B cell (primary cell): ENCODE results near the gene NETO2. TPM values are rescaled to one million over a fixed set of nuclear protein-coding genes. Genes with fewer than 3 reads are reported as not detected.

ENCODE experiments used
- ATAC-seq: fragments of 200-7000 bp; cut with Tn5 transposase; one replicate; pipeline ENCODE4 v1.10.0; 2021; ENCODE audit warnings: low read depth, mild to moderate bottlenecking, moderate number of reproducible peaks, moderate library complexity
- CTCF ChIA-PET: fragments of 350-600 bp; sonication (Branson Sonifier 250); formaldehyde crosslinking; loops from one replicate; lab custom pipeline; 2021; ENCODE audit warnings: antibody characterized with exemption, inconsistent platforms; lab: Charles Lee
- POLR2A ChIA-PET: fragments of 350-600 bp; sonication (Branson Sonifier 250); formaldehyde crosslinking; loops from one replicate; lab custom pipeline; 2021; ENCODE audit warnings: antibody characterized with exemption; lab: Charles Lee
- DNase-seq: peaks from one replicate; pipeline ENCODE4 v3.0.0; 2013
- H2AFZ ChIP-seq: 2 replicates; pipeline ENCODE4 v1.6.1; 2012; ENCODE audit warnings: mild to moderate bottlenecking, low read depth, low read length; ENCODE audit not compliant: insufficient read depth, poor library complexity, severe bottlenecking
- H3K27ac ChIP-seq, 2 donors: 1 replicate in 1 of 2; 2 replicates in 1 of 2; pipeline ENCODE4 v1.5.1; 2012 to 2013; ENCODE audit warnings: low read length in 2 of 2, mild to moderate bottlenecking in 2 of 2, moderate library complexity in 1 of 2
- H3K27me3 ChIP-seq, 4 experiments: fragments of 200-600 bp in 1 of 4; sonication (generic) in 1 of 4; replicated peaks in 1 of 4; 1 replicate in 2 of 4; 2 replicates in 2 of 4; pipeline versions ENCODE4 v1.6.1 to v1.7.0; 2013 to 2016; ENCODE audit warnings: low read length in 3 of 4, mild to moderate bottlenecking in 2 of 4, mixed read lengths in 1 of 4, moderate library complexity in 1 of 4; ENCODE audit not compliant: insufficient read depth in 4 of 4, control insufficient read depth in 3 of 4; ENCODE audit errors: control extremely low read depth in 1 of 4
- H3K36me3 ChIP-seq, 2 experiments: replicated peaks in 1 of 2; 1 replicate in 1 of 2; 2 replicates in 1 of 2; pipeline versions ENCODE4 v1.6.1 to v1.7.1; 2013; ENCODE audit warnings: low read length in 1 of 2; ENCODE audit not compliant: insufficient read depth in 2 of 2, control insufficient read depth in 1 of 2; ENCODE audit errors: control extremely low read depth in 1 of 2, extremely low read depth in 1 of 2
- H3K4me1 ChIP-seq, 2 donors: fragments of 200-600 bp in 1 of 2; sonication (generic) in 1 of 2; 1 replicate in 1 of 2; 2 replicates in 1 of 2; pipeline versions ENCODE4 v1.5.1 to v1.6.1; 2013 to 2017; ENCODE audit warnings: low read length in 2 of 2; ENCODE audit not compliant: control insufficient read depth in 2 of 2, insufficient read depth in 2 of 2
- H3K4me2 ChIP-seq: replicated peaks from 2 replicates; pipeline ENCODE3; 2012; ENCODE audit warnings: mild to moderate bottlenecking, low read depth, low read length; ENCODE audit not compliant: poor library complexity, severe bottlenecking
- H3K4me3 ChIP-seq, 5 experiments: fragments of 200-600 bp in 1 of 5; sonication (generic) in 1 of 5; 1 replicate in 3 of 5; 2 replicates in 2 of 5; pipeline versions ENCODE4 v1.5.1 to v1.7.0; 2011 to 2016; ENCODE audit warnings: low read length in 4 of 5, mild to moderate bottlenecking in 4 of 5, low read depth in 2 of 5, control low read depth in 1 of 5, moderate library complexity in 1 of 5; ENCODE audit not compliant: insufficient read depth in 1 of 5; ENCODE audit errors: control extremely low read depth in 1 of 5, extremely low read depth in 1 of 5
- H3K79me2 ChIP-seq: fragments of 200-600 bp; sonication (generic); one replicate; pipeline ENCODE4 v1.6.0; 2016; ENCODE audit warnings: low read length; ENCODE audit not compliant: control insufficient read depth, insufficient read depth
- H3K9ac ChIP-seq: fragments of 200-600 bp; sonication (generic); 2 replicates; pipeline ENCODE4 v1.6.1; 2017; ENCODE audit warnings: mild to moderate bottlenecking, low read length, moderate library complexity
- H3K9me3 ChIP-seq, 3 donors: one replicate each; pipeline versions ENCODE4 v1.6.1 to v1.7.1; 2013; ENCODE audit warnings: low read length in 2 of 3; ENCODE audit not compliant: control insufficient read depth in 2 of 3, insufficient read depth in 1 of 3; ENCODE audit errors: control extremely low read depth in 1 of 3
- H4K20me1 ChIP-seq: 2 replicates; pipeline ENCODE4 v1.6.0; 2012; ENCODE audit warnings: mild to moderate bottlenecking, low read length; ENCODE audit not compliant: insufficient read depth, control insufficient read depth, poor library complexity, severe bottlenecking
- H3K27ac Mint-ChIP-seq: one replicate; pipeline ENCODE4 v1.8.0; 2021; ENCODE audit warnings: mixed read lengths
- H3K27me3 Mint-ChIP-seq: one replicate; pipeline ENCODE4 v1.8.0; 2021; ENCODE audit warnings: mixed read lengths
- H3K4me1 Mint-ChIP-seq: one replicate; pipeline ENCODE4 v1.8.0; 2021; ENCODE audit warnings: mixed read lengths
- H3K4me3 Mint-ChIP-seq: one replicate; pipeline ENCODE4 v1.8.0; 2021; ENCODE audit warnings: mixed read lengths
- H3K9me3 Mint-ChIP-seq: one replicate; pipeline ENCODE4 v1.8.0; 2022; ENCODE audit warnings: mixed read lengths; ENCODE audit not compliant: insufficient read depth
- EZH2 ChIP-seq: IDR thresholded peaks from 2 replicates; pipeline ENCODE4 v1.6.1; 2012; ENCODE audit warnings: borderline replicate concordance, low read depth, mild to moderate bottlenecking, moderate library complexity, low read length; ENCODE audit not compliant: insufficient read depth, poor library complexity, severe bottlenecking
- WGBS: methylation state at CpG from one replicate; pipeline ENCODE4 v1.1.5; 2013; ENCODE audit warnings: missing lambda C conversion rate; ENCODE audit not compliant: insufficient coverage; 5-methylcytosine and 5-hydroxymethylcytosine counted together
- intact Hi-C: fragments of 100-400 bp; cut with micrococcal nuclease; formaldehyde crosslinking; loops from one replicate; pipeline ENCODE4 v1.10.0; 2022
- polyA plus RNA-seq: library from polyadenylated mRNA; depleted of rRNA; stranded (reverse); fragments of >200 nt; gene quantifications from 2 replicates; pipeline ENCODE4 v1.2.3, GENCODE V29; 2012
- total RNA-seq, 2 donors: library from RNA; stranded (reverse); fragments of 120-200 nt in 1 of 2; gene quantifications; 1 replicate in 1 of 2; 2 replicates in 1 of 2; pipeline versions ENCODE4 v1.2.3 to v1.2.4, GENCODE V29; 2013 to 2022
- TF ChIP-seq, protein P1 (sequence below): fragments of 200-600 bp; IDR thresholded peaks from one replicate; pipeline ENCODE4 v1.8.0; 2022; ENCODE audit warnings: antibody characterized with exemption, mild to moderate bottlenecking

Gene NETO2
- total and polyA plus RNA-seq, 2 donors (not counting 1 experiment from before 2014, with no cell fraction given): 1.9 to 4.2 TPM

DNA sequence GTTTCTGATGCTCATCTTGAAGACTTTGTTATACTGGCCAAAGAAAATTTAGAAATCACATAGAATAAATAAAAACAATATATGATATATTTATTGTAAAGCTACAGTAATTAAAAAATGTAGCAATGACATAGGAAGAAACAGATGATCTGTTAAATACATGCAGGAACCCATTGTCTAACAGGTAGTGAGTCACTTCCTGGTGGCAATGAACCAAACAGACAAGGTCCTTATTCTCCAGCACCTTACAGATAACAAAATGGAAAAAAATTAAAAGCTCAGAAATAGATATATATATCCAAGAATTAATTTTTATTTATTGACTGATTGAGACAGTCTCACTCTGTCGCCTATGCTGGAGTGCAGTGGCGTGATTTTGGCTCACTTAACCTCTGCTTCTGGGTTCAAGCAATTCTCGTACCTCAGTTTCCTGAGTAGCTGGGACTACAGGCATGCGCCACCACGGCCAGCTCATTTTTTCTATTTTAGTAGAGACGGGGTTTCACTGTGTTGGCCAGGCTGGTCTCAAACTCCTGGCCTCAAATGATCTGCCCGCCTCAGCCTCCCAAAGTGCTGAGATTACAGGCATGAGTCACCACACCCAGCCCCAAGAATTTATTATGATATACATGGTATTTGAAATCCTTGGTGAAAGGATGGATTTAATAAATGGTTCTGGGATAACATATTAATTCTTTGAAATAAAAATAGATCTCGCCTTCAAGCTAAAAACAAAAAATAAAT, 7.5 kb downstream of the NETO2 start:
- TF ChIP-seq, protein P1, sequence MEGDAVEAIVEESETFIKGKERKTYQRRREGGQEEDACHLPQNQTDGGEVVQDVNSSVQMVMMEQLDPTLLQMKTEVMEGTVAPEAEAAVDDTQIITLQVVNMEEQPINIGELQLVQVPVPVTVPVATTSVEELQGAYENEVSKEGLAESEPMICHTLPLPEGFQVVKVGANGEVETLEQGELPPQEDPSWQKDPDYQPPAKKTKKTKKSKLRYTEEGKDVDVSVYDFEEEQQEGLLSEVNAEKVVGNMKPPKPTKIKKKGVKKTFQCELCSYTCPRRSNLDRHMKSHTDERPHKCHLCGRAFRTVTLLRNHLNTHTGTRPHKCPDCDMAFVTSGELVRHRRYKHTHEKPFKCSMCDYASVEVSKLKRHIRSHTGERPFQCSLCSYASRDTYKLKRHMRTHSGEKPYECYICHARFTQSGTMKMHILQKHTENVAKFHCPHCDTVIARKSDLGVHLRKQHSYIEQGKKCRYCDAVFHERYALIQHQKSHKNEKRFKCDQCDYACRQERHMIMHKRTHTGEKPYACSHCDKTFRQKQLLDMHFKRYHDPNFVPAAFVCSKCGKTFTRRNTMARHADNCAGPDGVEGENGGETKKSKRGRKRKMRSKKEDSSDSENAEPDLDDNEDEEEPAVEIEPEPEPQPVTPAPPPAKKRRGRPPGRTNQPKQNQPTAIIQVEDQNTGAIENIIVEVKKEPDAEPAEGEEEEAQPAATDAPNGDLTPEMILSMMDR: no peak
- no peak for TF ChIP-seq EZH2
- Histone ChIP-seq H3K27me3 (no peaks in the 10 kb centered on the region), H3K9ac (no peak overlapping the region), H3K4me1 (no peaks in the 10 kb centered on the region), H3K27ac (no peak overlapping the region), H3K36me3 (no peaks in the 10 kb centered on the region), H4K20me1 (no peaks in the 10 kb centered on the region), H2AFZ (no peak overlapping the region), H3K79me2 (no peaks in the 10 kb centered on the region), H3K9me3 (no peaks in the 10 kb centered on the region), H3K4me3 (no peak overlapping the region), H3K4me2 (no peak overlapping the region)
- Mint-ChIP-seq H3K9me3 (no peaks in the 10 kb centered on the region), H3K4me1 (peaks cover 2% of the 10 kb centered on the region), H3K27ac (no peak overlapping the region), H3K27me3 (no peaks in the 10 kb centered on the region), H3K4me3 (no peak overlapping the region)
- intact Hi-C loops: no loop called here
- no peak for ATAC-seq
- DNase-seq: no peak
- POLR2A ChIA-PET: no interaction called here
- WGBS: 100% methylated on average over 4 of the region's 8 CpGs
- CTCF ChIA-PET: interaction anchor here (1.0 to 1.2 kb wide), 3 partner anchors 99 to 1025 kb away, joined by 3 read pairs; no protein-coding TSS in a partner anchor

GRCh38 chr16:47134550-47134949, 9.2 kb downstream of the NETO2 start:
- Mint-ChIP-seq H3K27me3 (no peaks in the 10 kb centered on the region), H3K9me3 (no peaks in the 10 kb centered on the region), H3K4me3 (no peak overlapping the region), H3K4me1 (peaks cover 2% of the 10 kb centered on the region), H3K27ac (no peak overlapping the region)
- Histone ChIP-seq H2AFZ (no peak overlapping the region), H4K20me1 (no peaks in the 10 kb centered on the region), H3K36me3 (no peaks in the 10 kb centered on the region), H3K9ac (no peak overlapping the region), H3K4me1 (no peaks in the 10 kb centered on the region), H3K27me3 (no peaks in the 10 kb centered on the region), H3K9me3 (no peaks in the 10 kb centered on the region), H3K79me2 (no peaks in the 10 kb centered on the region), H3K27ac (no peak overlapping the region), H3K4me2 (no peak overlapping the region), H3K4me3 (no peak overlapping the region)
- ATAC-seq (no peak), DNase-seq (no peak)
- ChIA-PET POLR2A (no interaction called here), CTCF (no interaction called here)
- intact Hi-C loops: no loop called here
- no peak for TF ChIP-seq EZH2
- TF ChIP-seq, protein P1: no peak
- 100% methylated on average over 2 of the region's 4 CpGs for WGBS
